Kasumi-1 (cell line): ENCODE measurements around the gene RCC2.

Source experiments
- DNase-seq, 2 experiments: peaks; one replicate each; lab custom pipeline; 2025; lab: John Stamatoyannopoulos, UW

The RCC2 gene

DNA sequence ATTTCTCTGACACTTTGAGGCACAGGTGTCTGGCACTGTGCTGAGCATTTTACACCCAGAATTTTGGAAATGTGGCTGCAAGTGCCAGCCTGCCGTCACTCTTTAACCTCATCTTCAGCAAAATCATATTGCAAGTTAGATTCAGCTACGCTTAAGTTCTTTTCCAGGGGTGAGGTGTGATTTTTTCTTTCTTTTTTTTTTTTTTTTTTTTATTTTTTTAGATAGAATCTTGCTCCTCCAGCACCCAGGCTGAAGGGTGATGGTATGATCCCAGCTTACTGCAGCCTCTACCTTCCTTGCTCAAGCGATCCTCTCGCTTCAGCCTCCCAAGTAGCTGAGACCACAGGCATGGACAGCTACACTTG lies 2.5 kb upstream of the RCC2 start:
- DNase-seq = no peak

DNA sequence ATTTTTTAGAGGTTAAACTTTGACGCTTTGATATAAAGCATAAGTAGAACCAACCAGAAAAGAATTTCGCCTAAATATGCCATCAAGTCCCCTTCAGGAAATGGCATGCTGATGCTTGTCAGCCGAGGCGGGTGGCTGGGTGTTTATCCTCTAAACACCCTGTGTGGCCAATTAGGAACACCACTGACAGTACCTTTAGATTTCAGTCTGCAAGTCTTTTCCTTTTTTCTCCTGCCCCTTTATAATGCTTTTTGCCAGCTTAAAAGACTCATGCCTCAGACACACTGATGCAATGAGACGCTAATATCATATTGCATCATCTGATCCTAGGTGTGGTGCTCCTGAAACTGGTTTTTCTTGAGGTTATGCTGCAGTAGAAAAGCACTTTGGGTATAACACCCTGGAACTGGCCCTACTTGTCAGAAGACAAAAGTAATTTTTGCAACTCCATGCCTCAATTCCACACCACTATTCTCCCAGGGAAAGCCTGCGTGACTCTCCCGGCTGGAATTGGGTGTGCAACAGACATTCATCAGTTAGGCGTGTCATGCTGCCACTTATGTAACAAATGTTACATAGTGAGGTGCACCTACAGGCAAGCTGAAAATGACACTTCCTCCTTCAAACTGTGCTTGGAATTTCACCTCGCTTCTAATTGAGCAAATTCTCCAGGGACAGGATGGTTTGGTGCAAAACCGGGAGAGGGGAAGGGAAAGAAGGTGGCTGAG lies 2.0 kb upstream of the RCC2 start:
- DNase-seq = peak; percentile 6 to 9

DNA sequence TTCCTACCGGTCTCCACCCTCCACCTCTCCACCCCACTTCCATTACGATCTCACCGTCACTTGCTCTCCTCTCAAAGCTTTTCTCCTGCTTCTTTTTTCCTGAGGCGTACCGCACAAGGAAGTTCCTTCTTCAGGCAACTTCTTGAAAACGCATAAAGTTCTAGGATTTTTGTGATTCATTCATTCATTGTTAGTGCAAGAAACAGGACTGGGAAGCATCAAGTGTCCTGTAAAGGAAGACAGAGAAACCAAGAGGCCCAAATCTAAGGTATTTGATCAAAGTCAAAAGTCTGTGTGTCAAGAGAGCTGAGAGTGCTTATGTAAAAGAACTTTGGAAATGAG lies 1.3 kb upstream of the RCC2 start:
- DNase-seq = no peak

DNA sequence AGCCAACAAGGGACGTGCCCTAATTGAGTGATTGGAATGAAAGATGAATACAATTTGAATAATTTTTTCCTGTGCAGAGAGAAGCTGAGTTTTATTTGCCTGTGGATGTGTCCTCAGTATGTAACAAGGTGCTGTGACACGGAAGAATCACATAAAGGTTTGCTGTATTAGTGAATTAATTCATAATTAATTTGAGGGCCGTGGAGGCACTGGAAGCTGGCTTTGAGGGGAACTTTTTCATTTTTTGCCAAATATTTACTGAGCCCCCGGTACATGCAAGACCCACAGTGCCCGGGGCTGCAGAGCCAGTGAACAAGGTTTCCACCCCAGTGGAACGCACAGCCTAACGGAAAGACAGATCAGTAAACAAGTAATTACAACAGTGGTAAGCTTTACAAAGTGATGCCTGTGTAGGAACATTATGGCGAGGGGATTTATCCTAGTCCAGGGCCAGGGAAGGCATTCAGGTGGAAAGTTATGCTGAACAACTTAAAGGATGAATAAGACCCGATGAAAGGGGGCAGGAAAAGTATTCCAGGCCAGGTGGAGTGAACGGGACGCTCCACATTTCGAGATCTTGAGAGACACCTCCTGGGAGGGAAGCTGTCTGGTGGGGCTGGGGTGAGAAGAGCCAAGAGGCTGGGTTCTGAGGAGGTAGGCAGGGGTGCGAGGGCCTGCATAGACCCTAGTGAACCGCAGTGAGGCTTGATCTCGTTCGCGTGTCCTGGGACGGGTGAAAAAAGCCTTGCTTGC lies 773 bp upstream of the RCC2 start:
- no peak for DNase-seq

DNA sequence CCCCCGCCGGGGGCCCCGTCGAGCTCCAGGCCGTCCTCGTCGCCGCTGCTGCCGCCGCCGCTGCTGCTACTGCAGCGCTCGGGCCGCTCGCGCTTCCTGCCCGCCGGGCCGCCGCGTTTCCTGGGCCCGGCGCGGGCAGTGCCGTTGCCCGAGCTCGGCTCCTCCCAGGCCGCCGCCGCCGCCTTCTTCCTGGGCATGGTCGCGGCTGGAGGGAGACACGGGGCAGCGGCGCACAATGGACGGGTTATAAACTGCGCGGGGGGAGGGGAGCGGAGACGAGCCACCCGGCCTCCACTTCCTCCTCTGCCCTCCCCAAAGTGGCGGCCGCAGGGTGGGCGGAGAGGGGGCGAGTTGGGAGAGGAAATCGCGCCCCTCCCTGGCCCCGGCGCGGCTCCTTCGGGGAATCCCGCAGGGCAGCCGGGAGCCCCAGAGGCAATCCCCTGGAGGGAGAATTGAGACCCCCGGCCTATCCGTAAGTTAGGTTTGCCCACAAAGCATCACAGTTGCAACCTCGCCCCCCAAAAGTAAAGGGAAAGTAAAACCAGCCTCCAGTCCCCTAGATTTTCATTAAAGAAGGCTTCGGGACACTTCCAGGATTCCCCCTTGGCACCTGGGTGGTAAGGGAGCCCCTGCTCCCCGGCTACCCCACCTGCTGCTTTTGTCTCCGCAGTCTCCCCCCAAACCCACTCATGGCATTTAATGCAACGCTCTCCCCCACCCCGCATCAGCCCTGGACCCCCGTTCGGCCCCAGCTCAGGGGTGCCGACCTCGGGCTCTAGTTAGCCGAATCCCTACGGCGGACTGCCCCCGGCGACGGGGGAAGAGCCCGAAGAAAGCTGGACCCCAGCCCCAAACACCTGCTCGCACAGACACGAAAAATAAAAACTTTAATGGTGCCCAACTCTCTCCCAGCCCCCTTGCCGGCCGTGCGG lies 893 bp downstream of the RCC2 start:
- peak; percentile 69 to 73 for DNase-seq

DNA sequence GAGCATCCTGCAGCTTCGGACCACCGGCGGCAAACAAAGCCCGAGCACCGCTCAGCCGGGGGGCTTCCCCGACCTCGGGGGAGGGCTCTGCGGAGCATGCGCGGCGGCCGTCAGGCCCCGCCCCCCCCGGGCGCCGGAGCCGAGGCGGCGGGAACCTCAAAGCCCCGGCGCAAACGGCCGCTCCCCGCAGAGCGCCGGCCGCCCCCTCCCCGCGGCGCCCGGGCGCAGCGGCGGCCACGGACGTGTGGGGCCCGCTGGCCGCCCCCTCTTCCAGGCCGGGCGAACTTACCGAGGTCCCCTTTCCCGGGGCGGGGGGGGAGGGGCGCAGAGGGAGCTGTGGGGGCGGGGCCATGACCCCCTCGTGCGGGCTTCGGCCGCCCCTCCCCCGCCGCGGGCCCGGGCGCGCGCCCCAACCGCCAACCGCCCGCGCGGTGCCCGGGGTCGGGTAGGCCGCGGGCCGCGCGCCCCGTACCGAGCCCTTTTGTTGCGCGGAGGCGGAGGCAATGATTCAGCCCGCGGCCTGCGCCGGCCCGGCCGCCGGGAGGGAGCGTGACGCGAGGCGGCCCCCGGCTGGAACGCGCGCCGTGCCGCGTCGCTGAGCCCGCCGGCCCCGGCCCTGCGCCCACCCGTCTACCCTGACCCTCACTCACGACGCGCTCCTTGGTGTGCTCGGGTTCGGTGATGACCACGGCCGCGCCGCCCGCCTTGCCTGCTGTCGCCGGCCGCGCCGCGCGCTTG lies 1.7 kb downstream of the RCC2 start:
- DNase-seq = no peak

DNA sequence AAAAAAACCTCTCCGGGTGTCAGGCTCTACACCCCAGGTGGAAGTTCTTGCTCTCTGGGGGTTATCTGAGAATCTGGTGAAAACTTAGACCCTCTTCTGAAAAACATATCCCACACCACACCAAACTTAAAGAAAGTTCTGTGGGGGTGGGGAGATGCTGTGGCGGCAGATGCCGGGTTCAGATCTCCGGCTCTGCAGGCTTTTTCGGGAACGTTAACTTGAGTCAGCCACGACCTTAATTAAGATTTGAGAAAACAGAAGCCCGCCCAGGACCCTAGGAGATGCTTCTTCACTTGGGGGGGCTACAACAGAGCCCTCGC lies 2.3 kb downstream of the RCC2 start:
- no peak for DNase-seq

DNA sequence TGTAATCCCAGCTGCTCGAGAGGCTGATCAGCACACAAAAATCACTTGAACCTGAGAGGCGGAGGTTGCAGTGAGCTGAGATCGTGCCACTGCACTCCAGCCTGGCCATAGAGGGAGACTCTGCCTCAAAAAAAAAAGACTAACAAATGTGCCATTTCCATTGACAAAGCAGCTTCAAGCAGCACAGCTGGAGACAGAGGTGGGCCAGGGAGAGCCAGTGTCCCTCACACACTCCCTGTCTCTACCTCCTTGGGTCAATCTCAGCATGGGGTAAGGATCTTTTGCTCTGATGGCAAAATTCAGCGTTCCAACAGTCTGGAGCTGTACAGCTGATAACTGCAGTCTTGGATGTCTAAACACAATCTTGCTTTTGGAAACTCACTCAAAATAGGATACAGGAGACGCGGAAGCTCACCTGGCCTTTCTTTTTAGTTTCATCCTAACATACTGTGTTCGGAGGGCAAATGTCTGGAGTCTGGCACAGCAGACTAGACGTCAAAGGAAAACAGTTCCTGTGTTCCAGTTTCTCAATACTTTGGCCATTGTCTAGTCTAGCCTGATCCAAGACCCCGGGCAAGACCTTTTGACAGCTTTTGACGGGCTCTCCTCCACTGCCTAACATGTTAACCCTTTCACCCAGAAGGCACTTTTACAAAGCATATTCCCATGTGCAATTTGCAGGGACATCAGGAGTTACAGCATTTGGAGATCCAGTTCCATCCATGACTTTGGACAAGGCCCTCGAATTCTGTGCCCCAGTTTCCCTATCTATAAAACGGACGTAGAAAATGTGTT lies 2.9 kb downstream of the RCC2 start:
- no peak for DNase-seq

DNA sequence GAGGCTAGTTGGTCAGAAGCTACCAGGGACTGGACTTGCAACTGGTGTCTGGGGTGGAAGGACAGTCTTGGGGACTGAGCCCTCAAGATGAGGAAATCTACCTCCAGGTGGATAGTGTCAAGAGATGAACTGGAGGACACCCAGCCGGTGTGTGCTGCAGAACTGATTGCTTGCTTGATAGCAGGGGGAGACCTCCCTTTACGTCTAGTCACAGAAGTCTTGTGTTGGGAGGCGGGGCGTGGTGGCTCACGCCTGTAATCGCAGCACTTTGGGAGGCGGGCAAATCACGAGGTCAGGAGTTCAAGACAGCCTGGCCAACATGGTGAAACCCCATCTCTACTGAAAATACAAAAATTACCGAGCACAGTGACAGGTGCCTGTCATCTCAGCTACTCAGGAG lies 4.9 kb downstream of the RCC2 start:
- DNase-seq = no peak

DNA sequence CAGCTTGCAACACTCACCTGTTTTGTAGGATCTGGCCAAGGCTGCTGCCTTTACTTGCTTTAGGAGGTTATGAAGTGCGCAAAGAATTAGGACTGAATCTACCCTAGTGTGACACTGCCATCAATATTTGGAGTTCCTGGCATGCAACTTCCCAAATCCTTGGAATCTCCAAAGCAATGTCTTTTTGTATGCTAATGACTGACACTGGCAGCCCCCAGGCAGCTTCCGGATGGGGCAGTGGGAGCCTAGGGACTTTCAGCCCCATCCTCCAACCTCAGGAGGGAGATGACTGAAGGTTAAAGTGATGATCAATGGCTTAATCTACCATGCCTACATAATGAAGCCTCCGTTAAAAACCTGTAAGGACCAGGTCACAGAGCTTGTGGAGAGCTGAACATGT lies 5.5 kb downstream of the RCC2 start:
- DNase-seq = no peak

DNA sequence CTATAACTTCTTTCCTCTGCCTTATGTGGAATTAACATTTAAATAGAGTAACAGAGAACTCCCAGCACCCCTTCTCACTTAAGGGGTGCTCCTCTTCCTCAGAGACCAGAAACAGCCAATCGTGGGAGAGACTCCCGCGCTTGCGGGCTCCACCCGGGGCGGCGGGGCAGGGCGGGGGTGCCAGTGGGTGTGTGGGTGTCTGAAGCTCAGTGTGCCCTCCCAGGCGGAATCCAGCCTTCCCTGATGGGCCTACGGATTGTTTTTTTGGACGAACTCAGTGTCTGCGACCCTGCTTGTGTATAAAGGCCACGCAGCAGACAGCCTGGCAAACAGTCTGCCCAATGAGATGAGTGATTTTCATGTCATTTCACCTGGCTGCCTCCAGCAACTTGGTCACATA lies 6.2 kb downstream of the RCC2 start:
- no peak for DNase-seq

DNA sequence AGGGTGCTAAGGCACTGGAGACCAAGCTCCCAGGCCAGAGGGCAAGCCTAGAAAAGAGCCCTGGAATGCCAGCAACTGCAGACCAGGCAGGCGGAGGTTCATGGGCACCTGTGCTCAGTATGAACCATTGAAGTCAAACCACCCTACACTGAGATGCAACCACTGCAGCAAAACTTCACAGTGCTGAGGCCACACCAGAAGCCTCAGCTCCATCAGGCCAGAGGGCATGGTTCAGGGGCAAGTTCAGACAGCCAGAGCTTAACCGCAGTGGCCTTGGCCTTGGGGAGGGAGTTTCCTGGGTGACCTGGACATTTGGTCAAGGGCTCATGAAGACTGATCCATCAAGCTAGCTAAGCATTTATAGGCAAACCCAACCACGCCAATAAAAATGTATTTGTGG lies 7.1 kb downstream of the RCC2 start:
- no peak for DNase-seq

DNA sequence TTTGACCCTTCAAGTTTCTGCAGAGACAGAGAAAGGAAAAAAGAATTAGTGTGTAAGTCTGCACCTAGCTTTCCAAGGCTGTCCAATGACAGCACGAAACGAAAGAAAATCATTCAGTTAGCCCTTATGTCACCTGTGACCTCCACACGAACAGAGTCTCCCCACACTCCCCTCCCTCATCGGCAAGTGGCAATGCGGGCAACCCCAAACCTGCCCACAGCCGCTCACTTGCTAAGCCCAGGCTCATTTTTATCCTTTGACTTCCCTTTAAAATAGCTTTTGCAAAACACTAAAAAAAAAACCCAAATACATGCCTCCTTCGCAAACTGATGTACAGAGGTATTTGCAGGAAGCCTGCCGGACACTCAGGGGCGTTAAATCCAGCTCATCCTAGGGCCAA lies 10.3 kb downstream of the RCC2 start:
- DNase-seq = no peak

DNA sequence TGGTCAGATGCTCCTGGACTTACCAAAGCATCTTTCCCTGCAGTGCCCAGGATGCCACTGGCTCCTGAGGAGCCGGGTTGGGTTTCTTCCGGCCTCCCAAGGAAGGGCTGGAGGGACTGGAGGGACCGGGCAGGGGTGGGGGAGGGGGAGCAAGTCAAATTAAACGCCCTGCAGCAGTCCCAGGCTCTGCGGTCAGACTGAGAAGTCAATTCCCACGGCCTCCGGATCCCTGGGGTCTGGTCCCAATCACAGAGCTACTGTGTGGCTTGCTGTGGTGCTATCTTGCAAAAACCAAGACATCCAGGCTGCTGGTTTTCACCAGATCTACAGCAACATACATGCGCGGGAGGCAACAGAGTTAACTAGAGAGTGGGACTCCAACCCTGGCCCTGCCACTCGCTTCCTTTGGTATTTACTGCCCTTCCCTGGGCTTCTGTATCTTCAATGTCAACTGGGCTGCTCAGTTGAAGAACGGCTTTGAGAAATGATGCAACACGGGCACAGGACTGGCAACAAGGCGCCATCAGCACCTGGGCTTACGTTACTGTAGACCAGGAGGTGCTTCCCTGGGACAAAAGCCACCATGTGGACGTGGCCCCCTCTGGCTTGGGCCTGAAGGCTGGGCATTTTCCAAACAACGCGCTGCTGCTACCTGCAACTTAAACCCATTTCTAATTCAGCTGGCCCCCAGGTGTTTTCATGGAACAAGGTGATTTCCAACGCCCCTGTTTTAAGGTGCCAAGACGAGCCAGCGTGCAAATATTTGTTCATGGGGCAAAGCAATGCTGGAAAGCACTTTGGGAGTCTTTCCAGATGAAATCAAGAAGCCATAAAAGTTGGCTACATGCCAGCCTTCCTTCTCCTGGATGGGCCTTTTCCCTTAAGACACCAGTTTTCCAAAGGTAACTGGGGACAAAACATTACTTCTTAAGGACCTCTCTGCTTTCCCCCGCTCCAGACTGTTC lies 11.5 kb downstream of the RCC2 start:
- no peak for DNase-seq

DNA sequence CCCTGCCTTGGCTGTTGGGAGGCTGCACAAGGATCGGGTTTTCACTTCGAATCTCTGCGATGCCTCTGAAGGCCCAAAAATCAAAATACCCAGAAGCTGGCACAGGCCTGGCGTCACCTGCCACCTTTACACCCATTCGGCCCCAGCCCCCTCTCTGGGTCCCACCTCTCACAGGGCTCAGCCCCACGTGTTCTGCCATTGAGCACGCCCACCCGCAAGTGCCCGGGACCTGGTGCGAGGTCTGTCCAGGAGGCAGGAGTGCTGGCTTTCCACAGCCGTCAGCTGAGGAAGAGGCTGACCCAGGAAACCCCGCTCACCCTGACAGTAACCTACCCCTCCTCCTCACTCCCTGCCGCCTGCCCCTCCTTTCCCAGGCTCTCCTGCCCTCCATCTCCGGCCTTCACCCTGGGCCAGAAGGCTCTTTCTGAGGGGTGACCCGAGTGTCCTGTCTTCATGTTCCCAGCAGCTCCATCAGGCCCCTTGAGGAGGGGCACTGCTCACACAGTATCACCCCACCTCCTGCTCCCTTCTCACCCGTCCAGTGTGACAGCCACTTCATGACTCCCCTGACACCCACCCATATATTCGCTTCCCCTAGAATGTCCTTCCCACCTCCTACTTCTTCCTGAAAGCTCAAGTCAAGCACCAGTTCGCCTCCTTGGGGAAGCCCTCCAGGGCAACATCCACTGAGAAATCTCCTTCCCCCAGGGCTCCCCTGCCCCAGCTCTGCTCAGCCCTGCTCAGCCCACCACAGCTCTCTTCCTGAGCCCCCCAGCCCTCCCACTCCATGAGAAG lies 13.5 kb downstream of the RCC2 start:
- no peak for DNase-seq

DNA sequence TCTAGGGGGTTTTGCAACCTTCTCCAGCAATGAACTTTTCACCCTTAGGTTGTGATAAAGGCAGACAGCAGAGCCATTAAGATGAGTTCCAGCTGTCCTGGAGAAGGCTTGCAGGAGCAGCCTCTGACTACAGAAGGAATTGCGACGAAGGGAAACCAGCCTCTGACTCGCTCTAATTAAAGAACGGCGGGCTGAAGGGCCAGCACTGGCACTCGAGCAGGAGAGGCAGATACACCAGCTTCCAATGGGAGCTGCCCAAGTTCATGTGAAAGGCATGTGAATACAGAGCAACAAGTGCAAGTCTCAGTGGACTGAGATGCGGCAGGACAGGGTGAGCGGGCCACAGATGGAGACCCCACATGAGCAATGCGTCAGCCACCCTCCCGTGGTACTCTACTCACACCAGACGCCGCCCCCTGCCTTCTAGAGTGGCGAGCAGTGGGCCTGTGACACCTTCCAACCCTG lies 15.7 kb downstream of the RCC2 start:
- DNase-seq = no peak

DNA sequence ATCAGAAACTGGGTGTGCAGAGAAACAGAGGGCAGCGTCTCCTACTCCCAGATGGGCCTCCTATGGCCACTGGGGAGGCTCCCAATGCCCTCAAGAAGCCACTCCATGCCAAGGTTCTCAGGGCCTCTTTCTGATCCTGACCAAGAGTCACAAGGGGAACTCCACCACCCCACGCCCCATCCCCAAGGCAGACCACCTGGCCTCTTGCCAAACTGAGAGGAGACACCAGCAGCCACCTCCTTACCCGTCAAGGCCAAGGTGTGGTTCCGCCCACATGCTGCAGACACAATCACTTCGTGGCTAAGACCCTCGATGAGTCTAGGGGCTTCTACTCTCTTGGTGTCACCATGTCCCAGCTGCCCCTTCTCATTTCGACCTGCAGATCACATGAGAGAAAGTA lies 17.0 kb downstream of the RCC2 start:
- DNase-seq = no peak

DNA sequence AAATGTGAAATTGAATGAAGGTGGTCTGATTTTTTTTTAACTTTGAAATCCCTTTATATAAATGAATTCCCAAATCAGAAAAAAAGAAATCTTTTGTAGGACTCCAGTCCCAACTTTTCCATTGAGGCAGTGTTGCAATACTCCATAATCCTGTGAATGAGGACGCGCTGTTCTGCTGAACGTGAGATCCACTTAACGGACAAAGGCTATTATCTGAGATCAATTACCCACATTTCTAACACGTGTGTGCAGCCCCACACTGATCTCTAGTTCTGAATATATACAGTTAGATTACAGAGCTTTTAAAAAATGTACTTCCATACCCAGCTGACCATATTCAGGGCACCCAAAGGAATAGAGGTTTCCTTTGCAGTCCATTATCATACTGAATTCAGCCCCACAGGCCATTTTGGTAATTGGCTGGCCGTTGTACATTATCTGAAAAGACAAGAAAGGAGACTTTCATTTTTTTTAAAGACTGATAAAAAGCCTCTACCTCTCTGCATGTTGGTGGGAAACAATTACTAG lies 19.0 kb downstream of the RCC2 start:
- no peak for DNase-seq
